RWPE1 (cell line): Measurements from ENCODE around the gene CDKAL1.
"Not testable (repeated sequence)": the region's sequence is repeated elsewhere in the genome, so short reads cannot be mapped to it uniquely, and the experiment has no call there.

Experiments
- CTCF ChIA-PET: fragments of 350-600 bp; sonication (Branson Sonifier 250); formaldehyde crosslinking; extraction: SDS; loops from one replicate; lab custom pipeline; 2021; lab: Yijun Ruan, JAX
- POLR2A ChIA-PET: fragments of 400-600 bp; formaldehyde crosslinking; extraction: SDS; loops from one replicate; lab custom pipeline; 2020; ENCODE audit warnings: antibody characterized with exemption; ENCODE audit not compliant: low non-redundant PET; lab: Yijun Ruan, JAX
- DNase-seq: peaks from one replicate; pipeline ENCODE4 v3.0.0; 2012; ENCODE audit warnings: low spot score
- H3K27ac ChIP-seq: fragments of 450-650 bp; 2 replicates; pipeline ENCODE4 v1.5.1; 2017
- TF ChIP-seq, protein P1 (sequence below): fragments of 450-650 bp; conservative IDR thresholded peaks from 2 replicates; pipeline ENCODE4 v1.5.1; 2017; ENCODE audit warnings: low read depth, mild to moderate bottlenecking

The CDKAL1 gene

DNA sequence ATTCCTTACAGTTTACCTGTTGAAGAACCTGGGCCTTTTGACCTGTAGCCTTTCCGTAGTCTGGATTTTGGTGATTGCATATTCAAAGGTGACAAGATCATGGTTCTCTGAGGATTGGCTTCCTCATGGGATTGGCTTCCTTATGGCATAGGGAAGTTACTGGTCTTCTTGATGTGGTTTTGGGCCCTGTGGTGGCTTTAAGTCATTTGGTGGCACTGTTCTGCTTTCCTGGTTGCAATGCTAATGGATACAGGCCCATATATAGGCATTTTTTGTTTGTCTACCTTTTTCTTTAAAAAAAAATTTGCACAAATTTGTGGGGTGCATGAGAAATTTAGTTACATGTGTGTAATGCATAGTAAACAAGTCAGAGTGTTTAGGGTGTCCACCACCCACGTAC is 185.7 kb downstream of the CDKAL1 start:
- POLR2A ChIA-PET = no interaction called here
- no peak for DNase-seq
- H3K27ac ChIP-seq = no peak overlapping the region
- TF ChIP-seq, protein P1, sequence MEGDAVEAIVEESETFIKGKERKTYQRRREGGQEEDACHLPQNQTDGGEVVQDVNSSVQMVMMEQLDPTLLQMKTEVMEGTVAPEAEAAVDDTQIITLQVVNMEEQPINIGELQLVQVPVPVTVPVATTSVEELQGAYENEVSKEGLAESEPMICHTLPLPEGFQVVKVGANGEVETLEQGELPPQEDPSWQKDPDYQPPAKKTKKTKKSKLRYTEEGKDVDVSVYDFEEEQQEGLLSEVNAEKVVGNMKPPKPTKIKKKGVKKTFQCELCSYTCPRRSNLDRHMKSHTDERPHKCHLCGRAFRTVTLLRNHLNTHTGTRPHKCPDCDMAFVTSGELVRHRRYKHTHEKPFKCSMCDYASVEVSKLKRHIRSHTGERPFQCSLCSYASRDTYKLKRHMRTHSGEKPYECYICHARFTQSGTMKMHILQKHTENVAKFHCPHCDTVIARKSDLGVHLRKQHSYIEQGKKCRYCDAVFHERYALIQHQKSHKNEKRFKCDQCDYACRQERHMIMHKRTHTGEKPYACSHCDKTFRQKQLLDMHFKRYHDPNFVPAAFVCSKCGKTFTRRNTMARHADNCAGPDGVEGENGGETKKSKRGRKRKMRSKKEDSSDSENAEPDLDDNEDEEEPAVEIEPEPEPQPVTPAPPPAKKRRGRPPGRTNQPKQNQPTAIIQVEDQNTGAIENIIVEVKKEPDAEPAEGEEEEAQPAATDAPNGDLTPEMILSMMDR = no peak
- CTCF ChIA-PET = no interaction called here

DNA sequence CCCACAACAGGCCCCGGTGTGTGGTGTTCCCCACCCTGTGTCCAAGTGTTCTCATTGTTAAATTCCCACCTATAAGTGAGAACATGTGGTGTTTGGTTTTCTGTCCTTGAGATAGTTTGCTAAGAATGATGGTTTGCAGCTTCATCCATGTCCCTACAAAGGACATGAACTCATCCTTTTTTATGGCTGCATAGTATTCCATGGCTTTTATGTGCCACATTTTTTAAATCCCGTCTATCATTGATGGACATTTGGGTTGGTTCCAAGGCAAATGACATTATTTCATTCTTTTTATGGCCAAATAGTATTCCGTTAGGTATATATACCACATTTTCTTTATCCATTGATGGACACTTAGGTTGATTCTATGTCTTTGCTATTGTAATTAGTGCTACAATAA is 186.9 kb downstream of the CDKAL1 start:
- POLR2A ChIA-PET, DNase-seq, CTCF ChIA-PET, H3K27ac ChIP-seq: not testable (repeated sequence)

DNA sequence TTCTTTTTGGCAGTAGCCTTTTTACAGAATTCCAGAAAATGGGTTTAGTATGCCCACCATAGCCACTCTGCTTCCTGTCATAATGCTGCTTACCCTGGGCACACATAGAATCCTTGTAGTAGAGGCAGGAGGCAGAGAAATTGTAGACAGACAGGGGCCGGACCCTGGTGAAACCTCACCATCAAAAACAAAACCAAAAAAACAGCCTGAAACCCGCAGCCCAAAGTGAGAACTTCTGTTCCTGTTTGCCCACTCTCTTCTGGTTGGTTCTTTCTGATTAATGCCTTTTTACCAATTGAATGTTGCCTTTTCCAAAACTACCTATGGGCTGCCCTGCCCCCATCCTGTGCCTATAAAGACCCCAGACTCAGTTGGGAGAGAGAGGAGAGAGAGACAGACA is 188.2 kb downstream of the CDKAL1 start:
- H3K27ac ChIP-seq = no peak overlapping the region
- CTCF ChIA-PET = no interaction called here
- POLR2A ChIA-PET = no interaction called here
- DNase-seq = no peak
- TF ChIP-seq, protein P1 = no peak

DNA sequence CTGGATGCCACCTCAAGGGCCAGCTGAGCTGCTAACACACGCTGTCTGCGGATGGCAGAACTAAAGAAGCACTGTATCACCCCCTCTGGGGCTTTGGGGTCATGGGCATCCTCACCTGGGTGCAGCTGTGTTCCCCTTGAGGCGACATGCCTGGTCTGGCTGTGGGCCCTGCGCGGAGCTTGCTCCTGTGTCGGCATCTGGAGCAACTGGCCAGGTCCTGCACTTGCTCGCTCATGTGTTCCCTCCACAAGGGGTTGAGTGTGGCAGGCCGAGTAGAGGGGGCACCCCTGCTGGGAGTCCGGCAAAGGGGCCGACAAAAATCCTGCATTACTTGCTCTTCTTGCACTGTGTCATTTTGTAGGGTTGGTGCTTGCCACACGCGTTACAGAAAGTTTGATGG is 189.0 kb downstream of the CDKAL1 start:
- H3K27ac ChIP-seq = no peak overlapping the region
- ChIA-PET CTCF (no interaction called here), POLR2A (no interaction called here)
- DNase-seq = no peak
- TF ChIP-seq, protein P1 = no peak

DNA sequence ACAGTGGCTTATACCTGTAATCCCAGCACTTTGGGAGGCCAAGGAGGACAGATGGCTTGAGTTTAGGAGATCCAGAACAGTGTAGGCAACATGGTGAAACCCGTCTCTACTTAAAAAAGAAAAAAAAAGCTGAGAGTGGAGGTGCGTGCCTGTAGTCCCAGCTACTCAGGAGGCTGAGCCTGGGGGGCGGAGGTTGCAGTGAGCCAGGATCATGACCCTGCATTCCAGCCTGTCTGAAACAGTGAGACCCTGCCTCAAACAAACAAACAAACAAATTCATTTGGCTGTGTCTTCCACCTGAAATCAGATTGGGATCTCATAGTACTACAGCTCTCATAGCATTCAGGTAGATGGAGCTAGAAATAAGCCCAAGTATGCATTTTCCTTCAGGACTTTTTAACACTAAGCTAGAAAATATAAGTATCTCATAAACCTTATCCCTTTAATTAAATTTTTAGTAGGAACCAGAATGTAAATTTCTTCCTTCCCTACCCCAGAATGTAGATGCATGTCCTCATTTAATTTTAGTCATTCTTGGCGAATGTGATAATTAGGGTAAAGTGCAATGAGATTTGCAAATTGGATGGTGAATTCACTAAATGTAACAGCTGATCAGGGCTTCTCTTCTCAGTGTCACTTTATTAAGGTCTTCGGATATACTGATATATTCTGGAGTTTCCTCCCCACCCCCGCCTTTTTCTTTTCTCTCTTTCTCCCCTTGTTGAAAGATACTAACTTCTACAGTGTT is 190.4 kb downstream of the CDKAL1 start:
- no peak overlapping the region for H3K27ac ChIP-seq
- ChIA-PET CTCF (no interaction called here), POLR2A (no interaction called here)
- TF ChIP-seq, protein P1 = no peak
- DNase-seq = no peak

DNA sequence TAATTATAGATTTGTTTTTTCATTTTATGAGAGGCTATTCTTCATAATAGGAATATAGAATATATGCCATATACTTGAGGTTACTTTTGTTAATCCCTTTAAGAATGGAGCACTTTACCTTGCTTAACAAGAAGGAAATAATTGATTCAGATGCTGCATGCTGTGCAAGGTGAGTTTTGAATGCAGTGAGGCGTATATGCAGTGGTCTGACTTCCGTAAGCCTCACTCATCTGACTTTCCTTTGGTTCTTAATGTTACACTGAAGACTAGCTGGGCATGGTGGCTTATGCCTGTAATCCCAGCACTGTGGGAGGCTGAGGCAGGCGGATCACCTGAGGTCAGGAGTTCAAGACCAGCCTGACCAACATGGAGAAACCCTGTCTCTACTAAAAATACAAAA is 191.0 kb downstream of the CDKAL1 start:
- DNase-seq = not testable (repeated sequence)

DNA sequence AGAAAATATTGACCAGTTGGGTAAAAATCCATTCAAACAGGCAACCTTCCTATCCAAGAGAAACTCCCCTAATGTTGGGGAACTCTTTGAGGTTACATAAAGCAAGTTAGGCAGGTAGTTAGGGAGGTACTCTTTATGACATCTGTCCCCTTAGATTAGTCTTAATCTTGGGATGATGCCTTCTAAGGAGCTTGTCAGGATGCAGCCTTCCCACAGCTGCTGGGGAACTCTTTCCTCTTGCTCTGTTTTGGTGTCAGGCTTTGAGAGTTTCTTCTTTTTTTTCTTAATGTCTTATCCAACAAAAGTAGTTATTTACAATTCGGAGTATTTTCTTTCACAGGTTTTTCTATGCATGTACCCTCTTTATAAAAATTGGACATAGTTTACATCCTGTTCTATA is 194.8 kb downstream of the CDKAL1 start:
- ChIA-PET POLR2A (no interaction called here), CTCF (no interaction called here)
- no peak for DNase-seq
- H3K27ac ChIP-seq = no peak overlapping the region
- TF ChIP-seq, protein P1 = no peak

More for the DNA sequence above, 191.0 kb downstream of the CDKAL1 start:
- CTCF ChIA-PET, POLR2A ChIA-PET, H3K27ac ChIP-seq: not testable (repeated sequence)

DNA sequence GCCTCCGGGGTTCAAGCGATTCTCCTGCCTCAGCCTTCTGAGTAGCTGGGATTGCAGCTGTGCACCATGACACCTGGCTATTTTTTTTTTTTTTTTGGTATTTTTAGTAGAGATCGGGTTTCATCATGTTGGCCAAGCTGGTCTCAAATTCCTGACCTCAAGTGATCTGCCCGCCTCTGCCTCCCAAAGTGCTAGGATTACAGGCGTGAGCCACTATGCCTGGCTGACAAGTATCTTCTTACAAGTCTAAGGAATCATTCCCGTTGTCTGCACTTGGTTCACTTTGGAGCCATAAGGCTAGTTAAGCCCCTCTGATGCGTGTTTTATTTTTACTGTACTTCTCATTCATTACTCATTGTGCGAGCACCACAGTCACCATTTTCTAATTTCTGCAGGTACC is 198.1 kb downstream of the CDKAL1 start:
- CTCF ChIA-PET, DNase-seq, H3K27ac ChIP-seq, POLR2A ChIA-PET: not testable (repeated sequence)
